Fibroblast of lung (primary cell): ENCODE measurements around the gene RBM33.

Source experiments
- EZH2 ChIP-seq: IDR thresholded peaks from 2 replicates; pipeline ENCODE4 v1.5.1; 2012; ENCODE audit warnings: low read length, control low read depth, mild to moderate bottlenecking; ENCODE audit errors: missing control alignments
- TF ChIP-seq, protein P1 (sequence below), 2 donors: IDR thresholded peaks in 1 of 2; conservative IDR thresholded peaks in 1 of 2; 1 replicate in 1 of 2; 2 replicates in 1 of 2; pipeline ENCODE4 v1.5.1; 2011 to 2012; ENCODE audit warnings: low read length in 2 of 2, control low read depth in 1 of 2, inconsistent platforms in 1 of 2, low read depth in 1 of 2, mild to moderate bottlenecking in 1 of 2

- TF ChIP-seq, protein P1, sequence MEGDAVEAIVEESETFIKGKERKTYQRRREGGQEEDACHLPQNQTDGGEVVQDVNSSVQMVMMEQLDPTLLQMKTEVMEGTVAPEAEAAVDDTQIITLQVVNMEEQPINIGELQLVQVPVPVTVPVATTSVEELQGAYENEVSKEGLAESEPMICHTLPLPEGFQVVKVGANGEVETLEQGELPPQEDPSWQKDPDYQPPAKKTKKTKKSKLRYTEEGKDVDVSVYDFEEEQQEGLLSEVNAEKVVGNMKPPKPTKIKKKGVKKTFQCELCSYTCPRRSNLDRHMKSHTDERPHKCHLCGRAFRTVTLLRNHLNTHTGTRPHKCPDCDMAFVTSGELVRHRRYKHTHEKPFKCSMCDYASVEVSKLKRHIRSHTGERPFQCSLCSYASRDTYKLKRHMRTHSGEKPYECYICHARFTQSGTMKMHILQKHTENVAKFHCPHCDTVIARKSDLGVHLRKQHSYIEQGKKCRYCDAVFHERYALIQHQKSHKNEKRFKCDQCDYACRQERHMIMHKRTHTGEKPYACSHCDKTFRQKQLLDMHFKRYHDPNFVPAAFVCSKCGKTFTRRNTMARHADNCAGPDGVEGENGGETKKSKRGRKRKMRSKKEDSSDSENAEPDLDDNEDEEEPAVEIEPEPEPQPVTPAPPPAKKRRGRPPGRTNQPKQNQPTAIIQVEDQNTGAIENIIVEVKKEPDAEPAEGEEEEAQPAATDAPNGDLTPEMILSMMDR (conservative IDR thresholded peaks at IDR 0.05 in 1 of 2, IDR thresholded peaks at IDR 0.05 in 1 of 2; ENCODE audit: low read depth in 1 of 2, low read length in 2 of 2) = no peak
- no peak for TF ChIP-seq EZH2
These were observed 111.9 kb downstream of the RBM33 start for GRCh38 chr7:155756322-155756721.
